HG02884 (cell line): ENCODE measurements around the gene CREG1.
"Not testable (repeated sequence)": the region's sequence is repeated elsewhere in the genome, so short reads cannot be mapped to it uniquely, and the experiment has no call there.

Experiments
- ATAC-seq: cut with Tn5 transposase; IDR thresholded peaks from one replicate; pipeline ENCODE4 v1.9.1; 2021; ENCODE audit warnings: mild to moderate bottlenecking, moderate library complexity; ENCODE audit not compliant: unreplicated experiment

The CREG1 gene

DNA sequence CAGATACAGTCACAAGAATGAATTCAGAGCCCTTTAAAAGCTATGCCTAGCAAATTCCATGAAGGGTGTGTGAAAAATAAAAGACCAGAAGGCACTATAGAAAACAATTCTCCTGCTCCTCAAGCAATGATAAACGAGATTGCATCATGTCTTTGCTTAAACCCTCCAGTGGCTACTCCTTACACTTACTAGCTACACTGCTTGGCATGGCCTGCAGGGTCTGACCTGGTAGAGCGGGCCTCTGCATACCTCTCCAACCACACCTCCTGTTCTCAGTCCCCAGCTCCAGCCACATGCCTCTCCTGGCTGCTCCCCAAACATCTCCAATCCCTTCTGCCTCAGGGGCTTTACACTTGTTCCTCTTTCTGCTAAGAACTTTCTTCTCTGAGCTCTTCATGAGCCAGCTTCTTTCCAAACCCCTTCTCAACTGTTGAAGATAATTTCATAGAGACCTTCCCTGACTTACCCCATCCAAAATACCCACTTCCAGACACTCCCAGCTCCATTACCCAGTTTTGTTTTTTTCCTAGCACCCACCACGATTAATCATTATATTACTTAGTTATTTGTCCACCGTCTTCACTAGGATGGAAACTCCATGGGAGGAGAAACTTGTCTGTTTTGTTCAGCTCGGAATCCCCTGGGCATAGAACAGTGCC is 11.2 kb upstream of the CREG1 start:
- ATAC-seq: no peak

GRCh38 chr1:167563579-167564246 is 10.2 kb upstream of the CREG1 start:
- no peak for ATAC-seq

DNA sequence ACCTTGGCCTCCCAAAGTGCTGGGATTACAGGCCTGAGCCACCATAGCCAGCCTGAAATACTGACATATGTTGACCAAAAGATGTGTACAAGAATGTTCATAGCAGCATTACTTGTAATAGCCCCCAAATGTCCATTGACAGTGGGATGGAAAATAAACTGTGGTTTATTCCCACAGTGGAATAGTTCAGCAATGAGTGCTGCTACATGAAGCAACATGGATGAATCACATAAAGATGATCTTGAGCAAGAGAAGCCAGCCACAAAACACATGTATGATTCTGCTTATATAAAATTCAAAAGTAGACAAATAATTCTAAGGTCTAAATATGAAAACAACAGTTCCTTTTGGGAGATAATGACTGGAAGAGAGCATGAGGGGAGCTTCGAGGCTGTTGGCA is 9.1 kb upstream of the CREG1 start:
- no peak for ATAC-seq

DNA sequence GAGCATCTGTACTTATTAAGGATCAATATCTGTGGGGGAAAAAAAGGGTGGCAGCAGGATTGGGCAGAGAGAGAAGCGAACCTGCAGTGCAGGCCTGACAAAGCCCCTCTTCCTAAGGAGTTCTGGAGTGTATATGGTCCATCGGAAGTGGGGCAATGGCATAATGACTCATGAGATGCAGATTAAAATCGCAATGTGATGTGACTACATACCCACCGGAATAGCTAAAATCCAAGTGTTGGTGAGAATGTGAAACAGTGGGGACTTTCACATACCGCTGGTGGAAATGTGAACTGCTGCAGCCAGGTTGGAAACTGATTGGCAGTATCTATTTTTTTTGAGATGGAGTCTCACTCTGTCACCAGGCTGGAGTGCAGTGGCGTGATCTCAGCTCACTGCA is 8.2 kb upstream of the CREG1 start:
- ATAC-seq: no peak

- no peak for ATAC-seq
These were observed 2.6 kb upstream of the CREG1 start for GRCh38 chr1:167555971-167556714.

- ATAC-seq: not testable (repeated sequence)
These were observed 1.5 kb upstream of the CREG1 start for GRCh38 chr1:167555072-167555471.

DNA sequence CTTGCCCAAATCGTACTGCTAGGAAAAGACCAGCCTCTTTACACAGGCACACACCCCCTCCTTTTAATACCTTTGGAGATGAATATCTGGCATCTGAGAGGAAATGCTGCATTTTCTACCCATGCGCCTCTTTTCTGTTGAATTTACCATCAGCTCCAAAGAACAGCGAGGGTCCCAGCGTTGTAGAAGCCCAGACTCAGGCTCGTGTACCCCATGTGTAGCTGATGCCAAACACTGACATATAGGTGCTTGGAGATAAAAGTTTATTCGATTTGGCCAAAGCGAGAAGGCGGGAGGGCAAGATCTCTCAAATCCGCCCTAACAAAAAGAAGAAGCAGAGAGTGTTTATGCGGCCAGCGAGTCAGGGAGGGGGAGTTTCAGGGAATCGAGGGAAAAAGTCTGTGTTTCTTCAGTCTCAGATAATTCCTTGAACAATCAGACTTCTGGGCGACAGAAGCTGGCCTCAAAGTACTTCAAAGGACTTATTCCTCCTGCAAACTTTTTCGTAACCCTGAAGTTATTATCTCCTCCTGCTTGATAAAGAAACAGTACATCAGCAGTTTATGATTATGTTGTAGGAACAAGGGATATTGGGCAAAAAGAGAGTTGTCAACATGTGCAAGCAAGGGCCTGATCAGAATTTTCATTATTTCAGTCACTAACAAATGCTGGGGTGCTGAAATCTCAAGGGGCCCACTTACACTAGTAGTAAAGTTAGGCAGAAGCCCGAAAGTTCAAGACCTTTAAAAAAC is 642 bp upstream of the CREG1 start:
- ATAC-seq: peak; percentile 15

DNA sequence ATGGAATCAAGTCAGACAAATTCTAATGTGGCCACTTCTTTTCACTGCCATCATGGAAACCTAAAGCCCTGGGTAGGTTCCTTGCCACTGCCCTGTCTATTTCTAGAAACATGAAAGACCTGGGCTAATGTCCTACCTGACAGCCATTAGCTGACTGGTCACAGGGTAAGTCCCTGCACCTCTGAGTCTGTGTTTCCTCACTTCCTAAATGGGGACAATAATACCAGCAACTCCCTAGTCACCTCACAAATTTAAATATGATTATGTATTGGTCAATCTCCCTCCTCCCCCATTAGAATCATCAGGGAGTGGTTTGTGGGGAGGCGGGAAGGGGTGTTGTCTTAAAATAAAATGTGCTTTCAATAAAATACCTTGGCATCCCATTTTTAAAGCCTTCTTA is 2.2 kb downstream of the CREG1 start:
- no peak for ATAC-seq

- no peak for ATAC-seq
These were observed 5.3 kb downstream of the CREG1 start for GRCh38 chr1:167548059-167548932.

GRCh38 chr1:167546935-167547334 is 6.6 kb downstream of the CREG1 start:
- no peak for ATAC-seq

DNA sequence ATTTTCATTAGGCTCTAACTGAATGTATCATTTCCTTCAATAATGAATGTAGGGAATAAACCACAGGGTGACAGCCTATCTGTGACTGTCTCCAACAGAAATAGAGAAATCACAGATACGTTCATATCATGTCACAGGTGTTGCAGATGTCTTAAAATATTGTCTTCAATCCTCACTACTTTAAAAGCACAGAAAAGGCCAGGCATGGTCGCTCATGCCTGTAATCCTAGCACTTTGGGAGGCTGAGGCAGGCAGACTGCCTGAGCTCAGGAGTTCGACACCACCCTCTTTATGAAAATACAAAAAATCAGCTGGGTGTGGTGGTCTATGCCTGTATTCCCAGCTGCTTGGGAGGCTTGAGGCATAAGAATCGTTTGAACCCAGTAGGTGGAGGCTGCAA is 8.2 kb downstream of the CREG1 start:
- ATAC-seq: no peak

DNA sequence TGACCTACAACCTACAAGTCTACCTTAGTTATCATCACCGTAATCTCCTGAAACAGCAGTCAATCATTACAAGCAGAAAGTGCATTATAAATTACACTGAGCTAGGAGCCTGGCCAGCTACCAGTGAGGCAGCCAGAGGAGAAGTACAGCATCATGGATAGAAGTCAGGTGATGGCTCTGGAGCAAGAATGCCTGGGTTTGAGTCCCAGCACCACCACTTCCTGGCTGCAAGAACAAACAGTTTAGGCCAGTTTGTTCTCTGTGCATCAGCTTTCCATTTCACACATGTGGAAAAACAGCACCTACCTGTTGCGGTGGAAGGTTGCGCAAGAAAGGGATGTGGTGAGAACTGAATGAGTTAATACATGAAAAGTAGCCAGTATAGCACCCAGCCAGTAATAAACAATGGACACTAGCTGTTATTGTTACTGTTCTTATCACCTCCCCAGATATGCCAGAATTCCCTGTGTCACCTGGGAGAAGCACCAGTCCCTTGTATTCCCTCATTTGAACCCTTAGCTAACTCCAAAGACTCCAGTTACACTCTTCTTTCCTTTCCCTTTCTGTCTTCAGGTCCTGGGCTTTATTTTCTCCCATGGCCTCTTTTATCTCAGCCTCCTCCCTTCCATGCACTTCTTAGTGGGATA is 9.0 kb downstream of the CREG1 start:
- no peak for ATAC-seq

- ATAC-seq: no peak
These were observed 10.2 kb downstream of the CREG1 start for GRCh38 chr1:167543199-167543990.

- peak; percentile 42 for ATAC-seq
These were observed 11.2 kb downstream of the CREG1 start for GRCh38 chr1:167542109-167543032.

- ATAC-seq: no peak
These were observed 12.0 kb downstream of the CREG1 start for GRCh38 chr1:167541610-167542009.

- ATAC-seq: no peak
These were observed 12.6 kb downstream of the CREG1 start for GRCh38 chr1:167541003-167541402.

DNA sequence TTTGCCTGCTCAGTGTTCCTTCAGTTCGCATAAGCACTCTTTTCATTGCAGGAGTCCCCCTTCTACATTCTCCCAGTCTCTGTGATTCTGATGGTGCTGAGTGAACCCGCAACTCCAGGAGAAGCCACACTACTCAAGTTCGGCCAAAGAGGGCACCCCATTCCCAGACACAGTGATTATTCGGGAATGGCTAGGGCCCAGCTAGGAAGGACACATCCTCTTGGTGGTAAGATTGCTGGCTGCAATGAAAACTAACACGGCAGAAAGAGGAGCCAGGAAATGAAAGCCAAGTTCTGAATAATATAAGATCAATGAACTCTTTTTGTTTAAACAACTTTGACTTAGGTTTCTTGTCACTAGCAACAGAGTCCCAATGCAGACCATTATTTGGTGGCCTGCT is 14.9 kb downstream of the CREG1 start:
- ATAC-seq: no peak

DNA sequence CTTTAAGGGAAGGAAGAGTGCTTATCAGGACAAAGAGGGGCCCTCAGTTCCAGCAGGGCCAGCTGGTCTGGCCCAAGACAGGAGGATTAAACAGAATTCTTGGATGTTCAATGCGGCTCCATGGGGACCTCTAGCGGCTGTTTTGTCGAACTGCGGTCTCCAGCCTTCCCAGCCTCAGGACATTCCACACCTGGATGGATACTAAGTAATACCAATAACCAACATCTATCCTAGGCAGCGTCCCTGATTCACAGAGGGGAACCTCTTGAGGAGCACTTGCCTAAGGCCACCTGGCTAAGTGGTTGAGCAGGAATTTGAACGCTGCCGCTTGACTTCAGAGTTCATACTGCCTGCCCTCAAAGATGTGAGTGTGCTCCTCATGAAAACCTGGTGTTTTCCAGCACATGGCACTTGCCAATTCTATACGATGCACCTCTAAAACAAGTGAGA is 19.7 kb downstream of the CREG1 start:
- no peak for ATAC-seq
